Trophoblast cell (in vitro differentiated cells and primary cell): Measurements from ENCODE around the gene ETFA.

Experiments
- DNase-seq, 2 donors: peaks; one replicate each; pipeline ENCODE4 v3.0.0-alpha.2; 2016
- H2AFZ ChIP-seq: 2 replicates; pipeline ENCODE4 v1.6.1; 2013; ENCODE audit warnings: low read length, moderate library complexity, mild to moderate bottlenecking; ENCODE audit not compliant: insufficient read depth, poor library complexity
- H2AK5ac ChIP-seq: 2 replicates; pipeline ENCODE4 v1.6.1; 2013; ENCODE audit warnings: mild to moderate bottlenecking, low read length
- H2BK120ac ChIP-seq: 2 replicates; pipeline ENCODE4 v1.6.1; 2013; ENCODE audit warnings: low read length, mild to moderate bottlenecking, moderate library complexity; ENCODE audit not compliant: insufficient read depth, poor library complexity
- H2BK12ac ChIP-seq: 2 replicates; pipeline ENCODE4 v1.6.1; 2013; ENCODE audit warnings: mild to moderate bottlenecking, low read length, moderate library complexity
- H2BK5ac ChIP-seq: 2 replicates; pipeline ENCODE4 v1.6.1; 2013; ENCODE audit warnings: low read length, low read depth, moderate library complexity, mild to moderate bottlenecking; ENCODE audit not compliant: poor library complexity
- H3K14ac ChIP-seq: 2 replicates; pipeline ENCODE4 v1.6.1; 2013; ENCODE audit warnings: mild to moderate bottlenecking, low read length
- H3K18ac ChIP-seq: 2 replicates; pipeline ENCODE4 v1.6.1; 2013; ENCODE audit warnings: mild to moderate bottlenecking, low read length
- H3K23ac ChIP-seq: 2 replicates; pipeline ENCODE4 v1.6.1; 2013; ENCODE audit warnings: low read length
- H3K27ac ChIP-seq: 2 replicates; pipeline ENCODE4 v1.5.1; 2013; ENCODE audit warnings: low read depth, mild to moderate bottlenecking, inconsistent platforms, low read length, moderate library complexity
- H3K27me3 ChIP-seq: 2 replicates; pipeline ENCODE4 v1.6.1; 2013; ENCODE audit warnings: inconsistent platforms, mild to moderate bottlenecking, low read length, moderate library complexity; ENCODE audit not compliant: insufficient read depth
- H3K36me3 ChIP-seq, 2 experiments: 1 replicate in 1 of 2; 2 replicates in 1 of 2; pipeline ENCODE4 v1.6.1; 2013; ENCODE audit warnings: low read length in 2 of 2, mild to moderate bottlenecking in 2 of 2, moderate library complexity in 1 of 2; ENCODE audit not compliant: insufficient read depth in 2 of 2, control insufficient read depth in 1 of 2
- H3K4ac ChIP-seq: 2 replicates; pipeline ENCODE4 v1.6.1; 2013; ENCODE audit warnings: low read depth, mild to moderate bottlenecking, low read length, moderate library complexity
- H3K4me1 ChIP-seq, 2 experiments: 1 replicate in 1 of 2; 2 replicates in 1 of 2; pipeline ENCODE4 v1.6.1; 2013; ENCODE audit warnings: low read length in 2 of 2, mild to moderate bottlenecking in 2 of 2, moderate library complexity in 1 of 2; ENCODE audit not compliant: insufficient read depth in 2 of 2, control insufficient read depth in 1 of 2
- H3K4me2 ChIP-seq: 2 replicates; pipeline ENCODE4 v1.6.1; 2013; ENCODE audit warnings: inconsistent platforms, mild to moderate bottlenecking, low read length, moderate library complexity
- H3K4me3 ChIP-seq: 2 replicates; pipeline ENCODE4 v1.5.1; 2013; ENCODE audit warnings: mild to moderate bottlenecking, low read depth, low read length, inconsistent platforms
- H3K79me1 ChIP-seq: one replicate; pipeline ENCODE4 v1.6.1; 2013; ENCODE audit warnings: low read length
- H3K79me2 ChIP-seq: 2 replicates; pipeline ENCODE4 v1.6.1; 2013; ENCODE audit warnings: low read length, mild to moderate bottlenecking; ENCODE audit not compliant: control insufficient read depth, insufficient read depth, poor library complexity
- H3K9ac ChIP-seq: 2 replicates; pipeline ENCODE4 v1.6.1; 2013; ENCODE audit warnings: mild to moderate bottlenecking, low read length
- H3K9me3 ChIP-seq: 2 replicates; pipeline ENCODE4 v1.6.1; 2013; ENCODE audit warnings: low read depth, mild to moderate bottlenecking, control low read depth, inconsistent platforms, low read length; ENCODE audit not compliant: insufficient read depth
- H4K12ac ChIP-seq: 2 replicates; pipeline ENCODE4 v1.6.1; 2013; ENCODE audit warnings: low read depth, mild to moderate bottlenecking, low read length, moderate library complexity
- H4K8ac ChIP-seq: 2 replicates; pipeline ENCODE4 v1.6.1; 2013; ENCODE audit warnings: low read depth, mild to moderate bottlenecking, low read length, moderate library complexity
- H4K91ac ChIP-seq: one replicate; pipeline ENCODE4 v1.6.1; 2013; ENCODE audit warnings: low read depth, mild to moderate bottlenecking, low read length, moderate library complexity
- WGBS: extraction: QIAGEN DNeasy Blood & Tissue Kit; methylation state at CpG from one replicate; pipeline ENCODE4 v1.1.7; 2013; ENCODE audit warnings: missing lambda C conversion rate; ENCODE audit not compliant: insufficient read length, insufficient coverage; ENCODE audit errors: extremely low coverage; 5-methylcytosine and 5-hydroxymethylcytosine counted together

ETFA gene

GRCh38 chr15:76229266-76229665, 82.0 kb downstream of the ETFA start:
- H3K14ac ChIP-seq, result no peak overlapping the region
- no peak overlapping the region for H2BK120ac ChIP-seq
- H2BK5ac ChIP-seq, result no peak overlapping the region
- no peak overlapping the region for H4K8ac ChIP-seq
- WGBS, result no CpG with 5 or more reads among the region's 1 CpG
- no peak overlapping the region for H3K23ac ChIP-seq
- H3K9me3 ChIP-seq, result no peaks in the 10 kb centered on the region
- no peak overlapping the region for H3K4me2 ChIP-seq
- no peaks in the 10 kb centered on the region for H3K79me1 ChIP-seq
- no peak overlapping the region for H2AFZ ChIP-seq
- no peak overlapping the region for H3K4ac ChIP-seq
- no peak for DNase-seq
- no peak overlapping the region for H2AK5ac ChIP-seq
- H3K4me3 ChIP-seq, result no peak overlapping the region
- H4K91ac ChIP-seq, result no peak overlapping the region
- H3K27ac ChIP-seq, result no peak overlapping the region
- no peaks in the 10 kb centered on the region for H3K4me1 ChIP-seq
- H3K36me3 ChIP-seq, result peaks cover 7 to 8% of the 10 kb centered on the region in 2 experiments
- H3K18ac ChIP-seq, result no peak overlapping the region
- no peak overlapping the region for H3K9ac ChIP-seq
- no peaks in the 10 kb centered on the region for H3K27me3 ChIP-seq
- no peaks in the 10 kb centered on the region for H3K79me2 ChIP-seq
- H2BK12ac ChIP-seq, result no peak overlapping the region
- H4K12ac ChIP-seq, result no peak overlapping the region

GRCh38 chr15:76223521-76223920, 87.7 kb downstream of the ETFA start:
- H2AFZ ChIP-seq, result no peak overlapping the region
- H3K79me1 ChIP-seq, result no peaks in the 10 kb centered on the region
- no peak overlapping the region for H3K4ac ChIP-seq
- H3K36me3 ChIP-seq, result peaks cover 2 to 8% of the 10 kb centered on the region in 2 experiments
- H2BK5ac ChIP-seq, result no peak overlapping the region
- H2AK5ac ChIP-seq, result no peak overlapping the region
- H3K4me2 ChIP-seq, result no peak overlapping the region
- no peaks in the 10 kb centered on the region for H3K4me1 ChIP-seq
- H3K27ac ChIP-seq, result no peak overlapping the region
- H3K27me3 ChIP-seq, result no peaks in the 10 kb centered on the region
- no peaks in the 10 kb centered on the region for H3K9me3 ChIP-seq
- H2BK120ac ChIP-seq, result no peak overlapping the region
- H3K4me3 ChIP-seq, result no peak overlapping the region
- no peaks in the 10 kb centered on the region for H3K79me2 ChIP-seq
- no peak overlapping the region for H2BK12ac ChIP-seq
- H3K14ac ChIP-seq, result no peak overlapping the region
- WGBS, result no CpG with 5 or more reads among the region's 2 CpGs
- no peak overlapping the region for H3K18ac ChIP-seq
- H4K8ac ChIP-seq, result no peak overlapping the region
- no peak for DNase-seq
- H3K9ac ChIP-seq, result no peak overlapping the region
- H3K23ac ChIP-seq, result no peak overlapping the region
- no peak overlapping the region for H4K12ac ChIP-seq
- no peak overlapping the region for H4K91ac ChIP-seq

- no peak for DNase-seq
- H3K18ac ChIP-seq, result no peak overlapping the region
- no peaks in the 10 kb centered on the region for H3K9me3 ChIP-seq
- H3K36me3 ChIP-seq, result peaks cover 0 to 8% of the 10 kb centered on the region in 2 experiments
- H3K4me1 ChIP-seq, result peaks cover 0 to 6% of the 10 kb centered on the region in 2 experiments
- no peak overlapping the region for H2AFZ ChIP-seq
- H4K12ac ChIP-seq, result no peak overlapping the region
- no peak overlapping the region for H2BK120ac ChIP-seq
- no peak overlapping the region for H3K27ac ChIP-seq
- H3K4me2 ChIP-seq, result no peak overlapping the region
- H3K23ac ChIP-seq, result no peak overlapping the region
- H3K9ac ChIP-seq, result no peak overlapping the region
- H2BK5ac ChIP-seq, result no peak overlapping the region
- no peak overlapping the region for H3K4ac ChIP-seq
- no peak overlapping the region for H2AK5ac ChIP-seq
- H3K27me3 ChIP-seq, result no peaks in the 10 kb centered on the region
- no peak overlapping the region for H3K4me3 ChIP-seq
- H3K14ac ChIP-seq, result no peak overlapping the region
- H4K8ac ChIP-seq, result no peak overlapping the region
- no peak overlapping the region for H2BK12ac ChIP-seq
- WGBS, result no CpG with 5 or more reads among the region's 4 CpGs
- no peaks in the 10 kb centered on the region for H3K79me2 ChIP-seq
- H3K79me1 ChIP-seq, result no peaks in the 10 kb centered on the region
- H4K91ac ChIP-seq, result no peak overlapping the region
Observed at GRCh38 chr15:76222159-76222558, 89.1 kb downstream of the ETFA start.

- Histone ChIP-seq H3K9ac (no peak overlapping the region), H2BK5ac (no peak overlapping the region), H4K8ac (no peak overlapping the region), H3K23ac (no peak overlapping the region), H2BK120ac (no peak overlapping the region), H2AK5ac (no peak overlapping the region), H2BK12ac (no peak overlapping the region), H3K36me3 (peaks cover 0 to 8% of the 10 kb centered on the region in 2 experiments), H3K27me3 (no peaks in the 10 kb centered on the region), H3K4ac (no peak overlapping the region), H4K12ac (no peak overlapping the region), H3K14ac (no peak overlapping the region), H3K4me2 (no peak overlapping the region), H3K79me2 (no peaks in the 10 kb centered on the region), H3K18ac (no peak overlapping the region), H3K9me3 (no peaks in the 10 kb centered on the region), H3K4me3 (no peak overlapping the region), H2AFZ (no peak overlapping the region), H3K79me1 (no peaks in the 10 kb centered on the region), H3K27ac (no peak overlapping the region), H3K4me1 (peaks cover 0 to 6% of the 10 kb centered on the region in 2 experiments), H4K91ac (no peak overlapping the region)
- WGBS, result no CpG with 5 or more reads among the region's 1 CpG
- DNase-seq, result peak; percentile 35 to 83
Observed at GRCh38 chr15:76221085-76221767, 90.0 kb downstream of the ETFA start.
